AG09309 (cell line): Measurements from ENCODE around the gene RMRP.
A peak's percentile ranks its signal among the peaks of the same experiment; 100 is the strongest.
"Not testable (repeated sequence)": the region's sequence is repeated elsewhere in the genome, so short reads cannot be mapped to it uniquely, and the experiment has no call there.

ENCODE experiments used
- DNase-seq: peaks from one replicate; pipeline ENCODE4 v3.0.0-alpha.2; 2010; ENCODE audit warnings: low read depth
- H3K4me3 ChIP-seq: 2 replicates; pipeline ENCODE4 v1.5.1; 2011; ENCODE audit warnings: mild to moderate bottlenecking, low read depth, low read length, moderate library complexity; ENCODE audit not compliant: control insufficient read depth
- TF ChIP-seq, protein P1 (sequence below): IDR thresholded peaks from 2 replicates; pipeline ENCODE4 v1.5.1; 2011; ENCODE audit warnings: mild to moderate bottlenecking, low read depth, low read length, inconsistent platforms; ENCODE audit not compliant: insufficient read depth, control insufficient read depth; ENCODE audit errors: missing control alignments

The RMRP gene

GRCh38 chr9:35646533-35647265 is 11.1 kb downstream of the RMRP start:
- peak overlapping the region; percentile 68 for H3K4me3 ChIP-seq
- TF ChIP-seq, protein P1, sequence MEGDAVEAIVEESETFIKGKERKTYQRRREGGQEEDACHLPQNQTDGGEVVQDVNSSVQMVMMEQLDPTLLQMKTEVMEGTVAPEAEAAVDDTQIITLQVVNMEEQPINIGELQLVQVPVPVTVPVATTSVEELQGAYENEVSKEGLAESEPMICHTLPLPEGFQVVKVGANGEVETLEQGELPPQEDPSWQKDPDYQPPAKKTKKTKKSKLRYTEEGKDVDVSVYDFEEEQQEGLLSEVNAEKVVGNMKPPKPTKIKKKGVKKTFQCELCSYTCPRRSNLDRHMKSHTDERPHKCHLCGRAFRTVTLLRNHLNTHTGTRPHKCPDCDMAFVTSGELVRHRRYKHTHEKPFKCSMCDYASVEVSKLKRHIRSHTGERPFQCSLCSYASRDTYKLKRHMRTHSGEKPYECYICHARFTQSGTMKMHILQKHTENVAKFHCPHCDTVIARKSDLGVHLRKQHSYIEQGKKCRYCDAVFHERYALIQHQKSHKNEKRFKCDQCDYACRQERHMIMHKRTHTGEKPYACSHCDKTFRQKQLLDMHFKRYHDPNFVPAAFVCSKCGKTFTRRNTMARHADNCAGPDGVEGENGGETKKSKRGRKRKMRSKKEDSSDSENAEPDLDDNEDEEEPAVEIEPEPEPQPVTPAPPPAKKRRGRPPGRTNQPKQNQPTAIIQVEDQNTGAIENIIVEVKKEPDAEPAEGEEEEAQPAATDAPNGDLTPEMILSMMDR = peak; percentile 88
- no peak for DNase-seq

- H3K4me3 ChIP-seq = peak overlapping the region; percentile 68
- no peak for DNase-seq
- TF ChIP-seq, protein P1 = peak; percentile 24
Measured at GRCh38 chr9:35646153-35646532, 11.7 kb downstream of the RMRP start.

- not testable (repeated sequence) for H3K4me3 ChIP-seq, DNase-seq
Measured at GRCh38 chr9:35645736-35646135, 12.1 kb downstream of the RMRP start.

- no peak overlapping the region for H3K4me3 ChIP-seq
- TF ChIP-seq, protein P1 = no peak
- DNase-seq = no peak
Measured at GRCh38 chr9:35643046-35643445, 14.8 kb downstream of the RMRP start.

DNA sequence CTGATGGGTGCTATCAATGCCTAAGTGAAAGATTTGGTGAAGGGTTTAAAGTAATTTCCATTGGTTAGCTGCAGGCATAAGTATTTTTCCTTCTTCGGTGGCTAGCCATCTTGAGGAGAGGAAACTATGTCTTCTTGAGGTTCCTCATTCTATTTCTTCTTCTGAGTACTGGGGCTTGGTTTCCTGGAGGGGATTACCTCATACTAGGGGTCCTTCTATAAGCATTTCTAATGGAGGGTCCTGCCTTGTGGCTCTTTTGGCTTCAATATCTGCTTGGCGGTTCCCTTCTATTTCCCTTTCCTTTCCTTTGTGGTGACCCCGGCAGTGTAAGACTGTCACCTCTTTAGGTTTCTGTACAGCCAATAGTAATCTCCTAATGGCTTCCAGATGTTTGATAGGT is 16.3 kb downstream of the RMRP start:
- not testable (repeated sequence) for H3K4me3 ChIP-seq, DNase-seq

DNA sequence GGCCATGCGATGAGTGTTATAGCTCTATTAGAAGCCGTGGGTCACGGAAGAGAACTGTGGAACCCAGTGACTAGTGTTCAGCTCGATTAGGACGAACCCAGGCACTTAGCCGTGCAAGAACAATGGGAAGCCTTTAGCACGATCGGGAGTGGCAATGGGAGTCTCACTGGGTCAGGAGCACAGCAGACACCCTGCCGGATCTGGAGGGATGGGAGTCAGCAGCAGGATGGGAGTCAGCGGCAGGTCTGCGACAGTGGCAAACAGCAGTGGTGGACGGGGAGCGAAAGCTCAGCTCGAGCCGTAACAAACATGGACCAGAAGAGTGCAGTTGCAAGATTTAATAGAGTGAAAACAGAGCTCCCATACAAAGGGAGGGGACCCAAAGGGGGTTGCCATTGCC is 17.4 kb downstream of the RMRP start:
- H3K4me3 ChIP-seq, DNase-seq: not testable (repeated sequence)

GRCh38 chr9:35639631-35640030 is 18.2 kb downstream of the RMRP start:
- no peak for DNase-seq
- H3K4me3 ChIP-seq = no peak overlapping the region

DNA sequence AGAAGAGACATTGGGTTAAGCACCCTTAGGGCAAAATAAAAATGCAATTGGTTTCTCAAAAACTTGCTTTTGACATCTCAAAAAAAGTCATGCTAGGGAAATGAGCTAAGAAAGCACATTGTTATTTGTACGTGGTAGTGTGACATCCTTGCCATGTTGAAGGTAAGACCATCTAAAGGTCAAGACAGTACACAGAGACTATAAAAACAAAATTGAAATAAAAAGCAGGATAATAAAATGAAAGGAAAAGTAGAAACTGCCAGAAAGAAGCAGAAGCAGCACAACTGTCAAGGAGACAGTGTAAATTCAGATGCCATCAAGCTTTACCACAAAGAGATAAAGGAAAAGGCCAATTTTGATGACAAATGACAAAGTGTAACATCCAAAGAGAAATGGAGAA is 18.6 kb downstream of the RMRP start:
- not testable (repeated sequence) for DNase-seq, H3K4me3 ChIP-seq

More at GRCh38 chr9:35639631-35640030, 18.2 kb downstream of the RMRP start:
- TF ChIP-seq, protein P1 = no peak

GRCh38 chr9:35638751-35639150 is 19.1 kb downstream of the RMRP start:
- H3K4me3 ChIP-seq, DNase-seq: not testable (repeated sequence)

DNA sequence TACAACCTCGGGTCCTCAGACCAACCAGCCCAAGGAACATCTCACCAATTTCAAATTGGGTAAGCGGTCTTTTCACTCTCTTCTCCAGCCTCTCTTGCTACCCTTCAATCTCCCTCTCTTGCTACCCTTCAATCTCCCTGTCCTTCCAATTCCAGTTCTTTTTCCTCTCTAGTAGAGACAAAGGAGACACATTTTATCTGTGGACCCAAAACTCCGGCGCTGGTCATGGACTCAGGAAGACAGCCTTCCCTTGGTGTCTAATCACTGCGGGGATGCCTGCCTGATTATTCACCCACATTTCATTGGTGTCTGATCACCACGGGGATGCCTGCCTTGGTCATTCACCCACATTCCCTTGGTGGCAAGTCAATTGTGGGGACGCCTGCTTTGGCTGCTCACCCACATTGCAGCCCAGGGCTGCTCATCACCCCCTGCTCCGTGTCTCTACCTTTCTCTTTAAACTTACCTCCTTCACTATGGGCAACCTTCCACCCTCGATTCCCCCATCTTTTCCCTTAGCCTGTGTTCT is 20.3 kb downstream of the RMRP start:
- not testable (repeated sequence) for H3K4me3 ChIP-seq, DNase-seq

- H3K4me3 ChIP-seq = not testable (repeated sequence)
Measured at GRCh38 chr9:35636877-35637246, 21.0 kb downstream of the RMRP start.

More at GRCh38 chr9:35636877-35637246, 21.0 kb downstream of the RMRP start:
- DNase-seq = not testable (repeated sequence)
